GM19467 (cell line): ENCODE results near the gene TLN1.

Experiments used
- ATAC-seq: cut with Tn5 transposase; IDR thresholded peaks from one replicate; pipeline ENCODE4 v1.9.1; 2021; ENCODE audit warnings: mild to moderate bottlenecking, moderate library complexity; ENCODE audit not compliant: unreplicated experiment

Gene TLN1

DNA sequence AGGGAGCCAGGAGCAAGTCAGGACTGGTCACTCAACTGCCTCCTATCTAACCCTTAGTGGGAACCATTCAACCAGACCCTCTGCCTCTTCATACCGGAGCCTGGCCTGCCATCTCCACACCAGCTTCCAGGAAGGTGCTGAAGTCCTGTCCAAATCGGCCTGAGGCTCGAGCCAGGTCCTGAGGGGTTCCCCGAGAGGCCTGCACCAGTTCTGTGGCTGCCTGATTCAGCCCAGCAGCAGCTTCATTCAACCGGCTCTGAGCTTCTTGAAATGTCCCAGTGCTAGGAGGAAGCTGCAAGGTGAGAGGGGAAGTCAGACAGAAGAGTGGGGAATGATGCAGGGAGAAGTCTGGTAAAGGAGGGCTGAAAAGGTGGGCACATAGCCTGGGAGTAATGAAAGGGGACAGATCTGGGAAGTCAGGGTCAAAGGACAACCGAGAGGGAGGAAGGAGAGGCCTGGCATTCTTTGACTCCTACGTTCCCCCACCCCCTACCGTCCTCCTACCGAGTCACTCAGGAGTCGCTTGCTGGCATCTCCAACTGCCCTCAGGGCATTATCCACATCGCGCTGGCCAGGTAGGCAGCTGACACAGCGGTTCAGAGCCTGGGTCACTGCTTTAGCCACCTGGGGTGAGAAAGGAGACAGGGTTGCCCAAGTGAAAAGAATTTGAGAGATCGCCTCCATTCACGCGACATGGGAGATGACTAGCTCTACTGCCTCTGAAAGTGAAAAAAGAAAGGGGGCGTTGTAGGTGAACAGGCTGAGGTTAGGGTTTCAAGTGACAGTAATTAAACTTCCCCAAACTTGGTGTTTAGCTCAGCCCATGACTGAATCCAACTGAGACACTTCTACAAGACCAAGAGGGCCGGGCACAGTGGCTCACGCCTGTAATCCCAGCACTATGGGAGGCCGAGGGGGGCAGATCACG lies 20.2 kb downstream of the TLN1 start:
- ATAC-seq = no peak

DNA sequence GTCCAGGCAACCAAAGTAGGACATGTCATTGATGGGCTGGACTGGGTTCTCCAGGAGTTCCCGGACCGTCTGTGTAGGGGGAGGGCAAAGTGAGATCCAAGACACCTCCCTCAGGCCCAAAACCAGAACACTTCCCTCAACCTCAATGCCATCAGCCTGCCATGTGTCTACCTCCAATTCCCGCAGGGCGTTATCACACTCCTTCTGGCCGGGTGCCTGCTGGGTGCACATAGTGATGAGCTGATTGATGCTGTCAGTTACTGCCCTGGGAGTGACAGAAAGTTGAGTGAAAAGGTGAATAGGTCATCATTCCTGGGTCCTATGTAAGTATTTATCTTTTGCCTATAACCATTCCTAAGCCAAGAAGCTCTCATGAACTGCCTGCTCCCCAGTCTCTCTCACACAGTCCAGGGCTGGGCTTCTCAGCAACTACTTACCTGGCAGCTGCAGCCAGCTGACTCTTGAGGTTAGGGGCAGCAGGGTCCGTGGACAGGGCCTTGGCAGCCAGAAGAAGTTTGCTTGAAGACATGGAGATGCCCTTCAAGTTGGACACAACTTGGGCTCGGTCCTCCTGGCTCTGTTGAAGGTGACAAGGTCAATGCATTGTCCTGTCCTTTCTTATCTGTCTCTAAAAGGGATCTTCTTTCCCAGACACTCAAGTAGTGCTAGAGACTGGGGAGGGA lies 21.0 kb downstream of the TLN1 start:
- no peak for ATAC-seq

DNA sequence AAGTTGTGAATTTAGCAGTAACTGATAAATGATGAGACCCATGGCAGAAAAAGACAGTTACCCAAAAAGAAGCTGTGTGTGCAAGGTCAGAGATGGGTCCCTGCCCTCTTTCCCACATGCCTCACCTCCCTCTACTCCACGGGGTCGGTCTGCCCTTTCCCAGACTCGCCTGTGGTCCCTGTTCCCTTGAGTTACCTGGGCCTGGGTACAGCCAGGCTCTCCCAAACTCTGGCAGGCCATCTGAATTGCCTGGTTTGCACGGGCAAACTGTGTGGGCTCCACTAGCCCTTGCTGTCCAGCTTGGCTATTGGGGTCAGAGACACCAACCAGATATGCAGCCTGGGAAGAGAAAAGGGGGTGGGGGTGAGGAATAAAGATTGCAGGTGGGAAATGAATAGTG lies 23.8 kb downstream of the TLN1 start:
- no peak for ATAC-seq

DNA sequence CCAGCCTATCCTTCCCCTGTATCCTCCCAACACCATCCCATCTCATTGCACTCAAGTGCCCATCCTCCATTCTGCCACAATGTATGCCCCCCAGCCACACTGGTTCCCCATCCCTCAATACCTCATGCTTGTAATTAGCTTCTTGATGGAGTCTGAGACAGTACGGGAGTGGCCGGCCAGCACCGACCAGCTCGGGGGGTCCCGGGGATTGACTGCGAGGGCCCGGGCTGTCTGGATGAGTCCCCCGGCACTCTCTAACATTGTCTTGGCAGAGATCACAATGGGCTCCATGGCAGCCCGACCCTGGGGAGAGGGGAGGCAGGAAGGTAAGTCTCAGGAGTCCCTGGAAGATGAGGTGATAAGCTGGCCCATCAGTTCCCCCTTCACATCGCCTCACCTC lies 25.0 kb downstream of the TLN1 start:
- ATAC-seq = no peak

- no peak for ATAC-seq
Observed at GRCh38 chr9:35705836-35706430, 26.1 kb downstream of the TLN1 start.

DNA sequence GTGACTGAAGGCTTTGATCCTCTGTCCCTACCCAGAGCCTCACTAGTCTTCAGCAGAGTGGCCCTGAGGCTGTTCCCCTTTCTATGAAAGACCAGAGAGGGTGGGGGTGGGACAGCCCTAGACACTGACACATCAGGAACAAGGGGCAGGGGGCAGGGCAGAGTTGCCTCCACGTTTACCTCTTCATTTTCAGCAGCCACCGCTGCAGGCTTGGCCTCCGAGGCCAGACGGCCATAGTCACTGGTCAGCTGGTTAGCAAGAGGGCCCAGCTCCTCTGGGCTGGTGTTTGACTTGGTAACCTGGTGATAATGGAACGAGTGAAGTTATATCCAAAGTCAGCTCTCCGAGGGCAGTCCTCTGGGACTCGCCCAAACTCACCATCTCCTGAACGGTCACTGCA lies 26.6 kb downstream of the TLN1 start:
- ATAC-seq = no peak

DNA sequence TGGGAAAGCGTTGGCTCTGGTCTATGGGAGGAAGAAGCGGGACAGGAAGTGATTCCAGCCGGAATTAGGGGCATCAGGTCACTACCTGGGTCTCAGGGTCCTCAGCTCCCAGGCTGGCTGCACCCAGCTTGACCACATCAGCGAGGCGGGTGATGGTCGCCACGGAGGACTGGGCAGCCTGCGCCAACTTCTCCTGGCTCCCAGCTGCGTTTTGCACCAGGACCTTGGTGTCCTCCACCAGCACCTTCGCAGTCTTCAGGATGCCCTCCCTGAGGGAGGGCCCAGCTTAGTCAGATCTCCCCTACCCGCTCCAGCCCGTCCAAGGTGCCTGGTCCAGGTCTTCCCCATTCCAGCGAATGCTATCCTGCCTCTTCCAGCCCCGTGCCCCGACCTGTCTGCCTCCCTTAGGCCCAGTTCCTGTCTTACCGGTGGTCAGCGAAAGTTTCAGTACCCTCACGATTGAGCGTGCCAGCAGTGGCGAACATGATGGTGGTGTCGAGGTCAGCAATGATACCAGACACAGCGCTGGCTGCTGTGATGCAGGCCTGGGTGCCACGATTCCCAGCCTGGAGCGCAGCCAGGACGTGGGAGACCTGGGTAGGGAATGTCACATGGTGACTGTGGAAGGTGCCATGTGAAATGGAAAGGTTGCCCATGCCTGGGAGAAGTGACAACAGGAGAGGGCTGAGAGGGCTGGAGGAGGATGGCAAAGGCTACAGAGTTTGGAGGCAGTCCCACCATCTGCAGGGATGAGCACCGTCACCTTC lies 27.9 kb downstream of the TLN1 start:
- no peak for ATAC-seq

DNA sequence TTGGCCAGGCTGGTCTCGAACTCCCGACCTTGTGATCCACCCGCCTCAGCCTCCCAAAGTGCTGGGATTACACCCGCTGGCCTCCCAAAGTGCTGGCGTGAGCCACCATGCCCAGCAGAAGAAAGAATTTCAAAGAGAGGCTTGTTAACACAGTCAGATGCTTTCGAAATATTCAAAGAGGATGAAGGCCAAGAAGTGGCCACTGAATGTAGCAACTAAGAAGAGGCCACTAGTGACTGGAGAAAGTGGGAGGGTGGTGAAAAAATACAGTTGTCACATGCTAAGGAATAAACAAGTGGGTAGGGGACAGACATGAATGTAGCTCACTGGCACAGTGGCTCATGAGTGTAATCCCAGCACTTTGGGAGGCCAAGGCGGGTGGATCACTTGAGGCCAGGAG lies 29.3 kb downstream of the TLN1 start:
- ATAC-seq = no peak

- no peak for ATAC-seq
Observed at GRCh38 chr9:35700942-35701341, 31.1 kb downstream of the TLN1 start.

GRCh38 chr9:35700031-35700430 lies 32.0 kb downstream of the TLN1 start:
- ATAC-seq = no peak

DNA sequence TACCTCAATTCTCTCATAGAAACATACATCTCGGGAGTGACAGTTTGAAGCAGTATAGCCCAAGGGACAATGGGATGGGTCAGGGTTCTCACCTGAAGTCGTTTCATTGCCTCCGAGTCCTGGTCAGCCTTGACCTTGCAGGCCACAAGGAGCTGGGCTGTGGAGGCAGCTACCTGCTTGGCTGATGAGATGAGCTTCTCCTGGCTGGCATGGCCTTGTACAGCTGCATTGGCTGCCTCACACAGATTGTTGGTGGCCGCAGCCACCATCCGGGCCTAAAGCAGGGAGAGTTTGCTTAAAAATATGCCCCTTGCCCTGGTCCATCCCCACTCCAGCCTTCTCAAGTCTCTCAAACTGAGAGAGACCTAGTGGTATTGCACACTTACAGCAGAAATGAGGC lies 33.8 kb downstream of the TLN1 start:
- ATAC-seq = no peak

DNA sequence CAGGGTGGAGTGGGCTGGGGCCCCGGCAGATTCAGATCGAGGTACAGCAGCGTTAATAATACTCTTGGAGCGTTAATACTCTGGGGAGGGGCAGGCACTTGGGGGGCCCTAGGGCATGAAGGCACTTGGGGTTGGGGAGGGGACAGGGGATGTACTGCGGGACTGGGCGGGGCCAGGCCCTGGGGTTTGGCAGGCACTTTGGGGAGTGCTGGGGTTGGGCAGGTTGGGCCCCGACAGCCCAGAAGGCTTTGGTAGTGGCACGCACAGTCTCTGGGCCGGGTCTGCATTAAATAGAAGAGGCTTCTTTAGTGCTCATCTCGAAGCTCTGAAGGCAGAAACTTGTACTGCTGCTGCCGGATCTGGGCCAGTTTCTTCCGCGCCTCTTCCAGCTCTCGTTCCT lies 34.5 kb downstream of the TLN1 start:
- ATAC-seq = no peak

DNA sequence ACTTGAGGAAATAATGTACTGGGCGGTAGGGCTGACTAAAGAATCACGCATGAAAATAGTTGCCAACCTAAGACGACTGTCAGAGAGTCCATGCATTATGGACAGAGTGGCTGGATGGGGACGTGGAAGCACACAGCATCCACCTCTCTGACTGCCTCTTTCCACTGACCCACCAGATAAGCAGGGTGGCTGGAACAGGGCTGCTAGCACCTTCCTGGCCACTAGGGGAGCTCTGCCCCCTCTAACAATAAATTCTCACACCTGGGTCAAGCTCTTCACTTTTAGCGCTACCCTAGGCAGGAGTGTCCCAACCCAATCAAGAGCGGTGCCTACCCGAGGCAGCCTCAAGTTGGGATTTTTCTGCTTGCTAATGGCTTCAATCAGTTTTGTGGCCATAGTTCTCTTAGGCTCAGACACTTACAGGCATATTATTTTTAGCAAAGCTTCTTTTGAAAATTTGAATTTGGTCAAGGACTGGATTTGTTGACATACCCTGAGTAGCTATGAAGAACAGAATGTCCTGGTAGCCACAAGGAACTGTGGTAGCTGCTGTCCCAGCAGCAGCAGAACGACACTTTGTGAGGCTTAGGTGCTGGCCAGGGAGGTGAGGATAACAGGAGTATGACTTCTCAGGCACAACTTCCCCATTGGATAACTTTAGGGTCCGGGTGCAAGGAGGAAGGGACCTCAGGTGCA lies 35.3 kb downstream of the TLN1 start:
- no peak for ATAC-seq

GRCh38 chr9:35695943-35696401 lies 36.0 kb downstream of the TLN1 start:
- ATAC-seq = no peak

GRCh38 chr9:35691757-35692301 lies 40.2 kb downstream of the TLN1 start:
- no peak for ATAC-seq

DNA sequence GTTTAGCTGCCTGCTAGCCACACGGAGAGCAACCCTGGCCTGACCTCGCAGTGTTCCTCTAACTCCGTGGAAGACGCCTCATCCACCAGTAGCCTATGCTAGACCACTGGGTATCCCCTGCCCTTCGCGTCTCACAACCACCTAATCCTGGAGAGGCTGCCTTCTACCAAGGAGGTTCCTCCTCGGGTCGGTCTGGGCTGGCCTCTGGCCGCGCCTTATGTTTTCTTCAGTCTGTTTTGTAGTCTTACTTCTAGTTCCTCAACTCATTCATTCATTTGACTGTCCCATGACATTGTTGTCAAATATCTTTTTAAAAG lies 40.7 kb downstream of the TLN1 start:
- ATAC-seq = no peak

- ATAC-seq = no peak
Observed at GRCh38 chr9:35690614-35691333, 41.2 kb downstream of the TLN1 start.

DNA sequence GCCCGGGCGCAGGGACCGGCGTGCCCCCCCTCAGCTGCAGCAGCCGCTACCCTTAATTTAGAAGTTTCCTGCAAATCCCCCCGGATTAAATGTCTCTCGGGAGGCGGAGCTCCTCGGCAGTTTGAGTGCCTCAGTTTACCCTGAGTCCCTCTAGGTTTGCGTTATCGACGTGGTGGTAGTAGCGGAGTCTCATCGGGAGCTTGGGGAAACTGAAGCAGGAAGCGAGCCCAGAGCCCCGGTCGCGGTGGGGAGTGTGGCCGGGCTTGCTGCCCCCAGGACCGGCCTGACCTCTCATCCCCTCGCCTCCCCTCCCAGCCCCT lies 41.7 kb downstream of the TLN1 start:
- ATAC-seq = no peak

DNA sequence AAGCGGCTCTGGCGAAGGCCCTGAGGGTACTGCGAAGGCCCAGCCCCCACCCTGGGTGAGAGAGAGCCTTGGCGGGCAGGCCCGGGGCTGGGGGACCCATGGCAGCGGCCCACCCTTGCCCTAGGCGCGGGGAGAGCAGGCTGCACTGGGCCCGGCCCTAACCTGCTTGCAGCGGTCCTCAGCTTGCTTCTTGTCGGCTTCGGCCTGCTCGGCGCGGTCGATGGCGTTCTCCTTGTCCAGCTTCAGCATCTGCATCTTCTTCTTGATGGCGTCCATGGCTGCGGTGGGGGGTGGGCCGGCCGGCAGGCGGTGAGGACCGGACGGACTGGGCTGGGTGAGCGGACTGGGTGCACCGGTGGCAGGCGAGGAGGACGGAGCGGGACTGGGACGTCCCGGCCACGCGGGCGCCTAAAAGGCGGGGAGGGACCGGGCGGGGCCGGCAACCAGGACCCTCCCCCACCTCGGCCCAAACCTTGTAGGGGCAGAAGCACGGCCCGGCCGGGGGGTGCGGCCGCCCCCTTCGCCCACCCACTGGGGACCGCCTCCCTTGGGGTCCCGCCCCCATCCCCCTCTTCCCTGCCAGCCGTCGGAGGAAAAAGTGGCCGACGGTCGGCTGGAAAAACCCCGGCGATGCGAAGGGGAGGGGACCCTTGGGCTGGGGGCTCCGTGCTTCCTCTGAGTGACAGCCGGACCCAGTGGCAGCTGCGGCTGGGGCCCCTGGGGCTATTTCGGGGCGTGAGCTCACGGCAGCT lies 42.3 kb downstream of the TLN1 start, which contains the start of gene TPM2:
Gene TPM2 (minus strand): TSS at position 384 of the 752 bp plus-strand sequence. CDS start 108 bp downstream, at position 276.
- ATAC-seq = no peak
